ENCODE results near the gene PSMA3.

The PSMA3 gene

DNA sequence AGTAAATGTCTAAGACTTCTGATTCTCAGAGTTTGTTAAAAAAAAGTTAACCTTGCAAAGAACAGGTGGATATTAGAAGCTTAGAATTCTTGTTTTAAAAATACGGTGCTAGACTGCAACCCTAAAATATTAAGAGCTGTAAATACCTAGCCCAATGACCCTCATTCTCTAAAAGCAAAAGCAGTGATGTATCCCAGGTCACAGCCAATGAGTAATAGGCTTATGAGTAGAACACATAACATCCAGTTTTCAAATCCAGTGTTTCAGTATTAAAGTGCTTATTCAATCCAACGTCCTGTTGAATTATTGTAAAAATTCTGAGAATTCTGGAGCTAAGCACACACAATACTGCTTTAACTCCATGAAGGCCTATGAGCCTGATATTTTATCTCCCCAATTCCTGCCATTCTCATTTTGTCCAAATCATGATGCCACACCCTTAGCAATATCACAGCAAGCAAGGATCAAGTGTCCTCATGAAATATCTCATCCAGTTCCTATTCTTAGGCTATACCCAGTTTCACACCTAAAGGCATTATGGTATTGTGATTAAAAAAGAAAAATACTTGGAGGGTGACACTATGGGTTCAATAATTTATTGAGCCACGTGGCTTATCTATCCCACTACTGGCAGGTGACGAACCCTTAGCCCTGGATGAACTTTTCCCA, 38.4 kb downstream of the PSMA3 start:
- H3K27me3 Mint-ChIP-seq: no peaks in the 10 kb centered on the region
- H3K4me1 Mint-ChIP-seq (ENCODE audit: low read depth): peaks cover 63% of the 10 kb centered on the region
- no peak overlapping the region for H3K4me3 Mint-ChIP-seq
- peaks cover 83% of the 10 kb centered on the region for H3K36me3 Mint-ChIP-seq (ENCODE audit: low read depth)
- no peaks in the 10 kb centered on the region for H3K9me3 Mint-ChIP-seq
- peak overlapping the region; percentile 91 for H3K27ac Mint-ChIP-seq

DNA sequence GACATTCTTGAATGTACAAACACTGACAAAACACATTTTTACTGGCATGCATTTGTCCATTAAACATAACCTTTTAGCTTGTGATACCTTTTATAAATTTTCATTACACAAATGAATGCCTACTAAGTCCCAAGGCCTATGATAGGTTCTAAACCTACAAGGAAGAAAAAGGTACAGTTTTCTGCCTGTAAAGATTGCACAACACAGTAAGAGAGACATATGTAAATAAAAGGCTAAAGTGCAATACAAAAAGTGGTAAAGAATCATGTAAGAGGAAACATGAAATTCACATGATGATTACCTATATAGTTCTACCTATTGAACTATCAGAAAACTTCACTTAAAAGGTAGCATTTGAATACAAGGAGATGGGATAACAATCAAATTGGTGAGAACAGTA, 39.1 kb downstream of the PSMA3 start:
- H3K9me3 Mint-ChIP-seq: no peaks in the 10 kb centered on the region
- peaks cover 83% of the 10 kb centered on the region for H3K36me3 Mint-ChIP-seq (ENCODE audit: low read depth)
- H3K4me3 Mint-ChIP-seq: no peak overlapping the region
- H3K27ac Mint-ChIP-seq: no peak overlapping the region
- H3K4me1 Mint-ChIP-seq (ENCODE audit: low read depth): peaks cover 68% of the 10 kb centered on the region
- H3K27me3 Mint-ChIP-seq: no peaks in the 10 kb centered on the region

DNA sequence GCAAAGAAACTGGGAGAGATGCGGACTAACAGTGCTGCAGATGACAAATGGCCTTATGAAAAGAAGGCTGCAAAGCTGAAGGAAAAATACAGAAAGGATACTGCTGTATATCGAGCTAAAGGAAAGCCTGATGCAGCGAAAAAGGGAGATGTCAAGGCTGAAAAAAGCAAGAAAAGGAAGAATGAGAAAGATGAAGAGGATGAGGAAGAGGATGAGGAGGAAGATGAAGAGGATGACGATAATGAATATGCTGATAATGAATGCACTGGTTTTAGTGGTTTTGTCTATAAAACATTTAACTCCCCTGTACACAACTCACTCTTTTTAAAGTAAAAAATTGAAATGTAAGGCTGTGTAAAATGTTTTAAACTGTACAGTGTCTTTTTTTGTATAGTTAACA, 40.5 kb downstream of the PSMA3 start:
- Mint-ChIP-seq H3K27ac (peak overlapping the region; percentile 66), H3K36me3 (ENCODE audit: low read depth) (peaks cover 84% of the 10 kb centered on the region), H3K9me3 (no peaks in the 10 kb centered on the region), H3K27me3 (no peaks in the 10 kb centered on the region), H3K4me1 (ENCODE audit: low read depth) (peaks cover 72% of the 10 kb centered on the region), H3K4me3 (no peak overlapping the region)

DNA sequence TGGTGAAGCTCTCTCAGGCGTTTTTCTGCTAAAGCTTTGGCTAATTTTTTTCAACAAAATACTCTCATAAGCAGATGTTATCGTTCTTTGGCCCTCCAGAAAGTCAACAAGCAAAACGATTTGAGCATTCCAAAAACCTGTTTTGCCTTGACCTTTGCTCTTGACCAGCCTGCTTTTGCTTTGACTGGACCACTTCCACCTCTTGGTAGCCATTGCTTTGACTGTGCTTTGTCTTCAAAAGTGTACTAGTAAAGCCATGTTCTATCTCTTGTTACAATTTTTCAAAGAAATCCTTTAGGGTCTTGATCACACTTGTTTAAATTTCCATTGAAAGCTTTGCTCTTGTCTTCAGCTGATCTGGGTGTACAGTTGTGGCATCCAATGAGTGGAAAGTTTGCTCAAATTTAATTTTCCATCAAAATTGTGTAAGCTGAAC, 43.0 kb downstream of the PSMA3 start:
- Mint-ChIP-seq H3K4me3 (no peak overlapping the region), H3K27me3 (no peaks in the 10 kb centered on the region), H3K4me1 (ENCODE audit: low read depth) (peaks cover 58% of the 10 kb centered on the region), H3K9me3 (no peaks in the 10 kb centered on the region), H3K27ac (peak overlapping the region; percentile 47), H3K36me3 (ENCODE audit: low read depth) (peaks cover 77% of the 10 kb centered on the region)

DNA sequence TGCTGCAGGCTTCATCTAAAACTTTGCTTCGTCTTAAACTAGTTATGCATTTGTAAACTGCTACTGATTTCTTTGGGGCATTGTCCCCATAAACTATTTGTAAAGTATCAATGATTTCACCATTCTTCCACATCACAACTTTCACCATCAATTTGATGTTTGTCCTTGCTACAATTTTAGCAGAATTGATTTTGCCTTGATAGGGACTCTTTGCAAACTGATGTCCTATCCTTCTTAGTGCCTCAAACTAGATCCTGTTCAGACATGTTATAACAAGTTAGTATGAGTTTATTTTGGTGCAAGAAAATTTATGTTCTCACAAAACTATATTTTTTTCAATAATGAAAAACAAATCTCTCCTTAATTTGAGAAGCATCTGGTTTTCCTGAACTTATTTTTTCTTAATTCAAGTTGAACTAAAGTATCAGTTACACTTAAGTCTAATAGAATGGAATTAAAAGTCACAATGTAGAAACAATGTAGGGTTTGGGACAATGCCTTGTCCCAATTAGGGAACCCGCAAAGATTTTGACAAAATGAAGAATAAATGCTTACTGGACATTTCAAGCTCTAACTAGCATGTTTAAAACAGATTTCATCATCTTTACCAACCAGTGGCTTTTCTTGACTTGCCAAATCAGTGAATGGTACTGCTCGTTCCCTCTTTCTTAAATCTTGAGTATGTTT, 43.6 kb downstream of the PSMA3 start:
- H3K27me3 Mint-ChIP-seq: no peaks in the 10 kb centered on the region
- peak overlapping the region; percentile 70 for H3K27ac Mint-ChIP-seq
- H3K36me3 Mint-ChIP-seq (ENCODE audit: low read depth): peaks cover 78% of the 10 kb centered on the region
- H3K9me3 Mint-ChIP-seq: no peaks in the 10 kb centered on the region
- H3K4me3 Mint-ChIP-seq: no peak overlapping the region
- H3K4me1 Mint-ChIP-seq (ENCODE audit: low read depth): peaks cover 58% of the 10 kb centered on the region

DNA sequence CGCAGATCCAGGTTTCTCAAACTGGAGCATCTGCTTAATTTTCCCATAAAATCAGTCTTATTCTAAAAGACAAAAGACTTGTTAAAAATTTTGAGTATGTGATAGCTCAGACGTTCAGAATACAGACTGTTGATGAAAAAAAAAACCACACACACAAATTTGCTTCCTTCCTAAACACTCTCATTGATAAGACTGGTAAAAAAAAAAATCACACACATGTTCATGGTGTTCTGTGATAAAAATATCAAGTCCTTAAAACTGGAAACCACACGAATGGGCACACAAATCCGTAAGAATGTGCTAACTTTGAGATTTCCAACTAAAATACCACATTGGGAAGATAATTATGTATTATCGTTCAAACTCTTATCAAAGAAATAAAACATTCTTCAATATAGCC, 47.0 kb downstream of the PSMA3 start:
- Mint-ChIP-seq H3K36me3 (ENCODE audit: low read depth) (peaks cover 81% of the 10 kb centered on the region), H3K4me1 (ENCODE audit: low read depth) (peaks cover 70% of the 10 kb centered on the region), H3K4me3 (no peak overlapping the region), H3K27ac (no peak overlapping the region), H3K9me3 (no peaks in the 10 kb centered on the region), H3K27me3 (no peaks in the 10 kb centered on the region)

DNA sequence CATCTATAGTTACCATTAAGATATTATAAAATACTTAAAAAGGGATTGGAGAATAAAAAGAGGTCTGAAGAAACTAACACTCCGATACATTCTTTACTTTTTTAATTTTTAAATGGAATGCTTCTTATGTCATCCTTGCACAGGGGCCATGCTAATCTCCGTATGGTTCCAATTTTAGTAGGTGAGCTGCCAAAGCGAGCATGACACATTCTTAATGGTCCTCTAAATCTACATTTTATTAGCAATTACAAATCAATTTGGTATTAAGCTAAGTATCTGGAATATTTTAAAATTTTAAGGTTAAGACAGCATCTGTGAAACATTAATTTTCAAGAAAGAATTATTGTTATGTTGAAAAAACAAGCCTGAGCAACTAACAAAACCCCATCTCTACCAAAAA, 47.5 kb downstream of the PSMA3 start:
- Mint-ChIP-seq H3K27me3 (no peaks in the 10 kb centered on the region), H3K4me3 (no peak overlapping the region), H3K4me1 (ENCODE audit: low read depth) (peaks cover 72% of the 10 kb centered on the region), H3K9me3 (no peaks in the 10 kb centered on the region), H3K36me3 (ENCODE audit: low read depth) (peaks cover 84% of the 10 kb centered on the region), H3K27ac (no peak overlapping the region)

DNA sequence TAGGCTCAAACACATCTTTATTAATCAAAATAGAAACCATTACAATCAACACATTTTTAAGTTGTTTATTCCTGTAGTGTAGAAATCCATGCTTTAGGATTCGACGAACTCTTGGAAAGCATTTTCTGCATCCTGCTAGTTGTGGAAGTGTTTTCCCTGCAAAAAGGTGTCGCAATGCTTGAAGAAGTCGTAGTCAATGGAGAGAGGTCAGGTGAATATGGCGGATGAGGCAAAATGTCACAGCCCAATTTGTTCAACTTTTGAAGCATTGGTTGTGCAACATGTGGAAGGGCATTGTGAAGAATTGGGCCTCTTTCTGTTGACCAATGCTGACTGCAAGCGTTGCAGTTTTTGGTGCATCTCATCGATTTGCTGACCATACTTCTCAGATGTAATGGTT, 49.6 kb downstream of the PSMA3 start:
- peaks cover 64% of the 10 kb centered on the region for H3K36me3 Mint-ChIP-seq (ENCODE audit: low read depth)
- no peaks in the 10 kb centered on the region for H3K27me3 Mint-ChIP-seq
- no peaks in the 10 kb centered on the region for H3K9me3 Mint-ChIP-seq
- H3K4me3 Mint-ChIP-seq: peak overlapping the region; percentile 2
- H3K27ac Mint-ChIP-seq: peak overlapping the region; percentile 22
- H3K4me1 Mint-ChIP-seq (ENCODE audit: low read depth): peaks cover 54% of the 10 kb centered on the region

DNA sequence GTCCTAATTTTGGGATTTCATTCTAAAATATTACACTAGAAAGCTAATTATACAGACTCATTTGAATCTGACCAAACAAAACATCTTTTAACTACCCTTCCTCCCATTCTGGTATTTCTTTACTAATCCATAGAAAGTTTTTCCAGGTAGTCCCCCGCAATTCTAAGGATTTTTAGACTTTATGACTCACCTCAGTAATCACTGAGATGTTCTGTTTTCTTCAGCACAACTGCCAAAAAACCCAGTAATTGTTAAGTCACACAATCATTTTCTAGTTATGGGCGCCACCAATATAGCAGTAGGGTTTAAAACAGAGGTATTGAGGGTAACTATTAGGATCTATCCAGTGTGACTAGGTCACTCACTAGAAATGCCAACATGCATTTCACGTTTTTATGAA, 52.1 kb downstream of the PSMA3 start:
- Mint-ChIP-seq H3K27ac (no peak overlapping the region), H3K4me3 (no peak overlapping the region), H3K4me1 (ENCODE audit: low read depth) (peaks cover 52% of the 10 kb centered on the region), H3K9me3 (no peaks in the 10 kb centered on the region), H3K36me3 (ENCODE audit: low read depth) (peaks cover 49% of the 10 kb centered on the region), H3K27me3 (no peaks in the 10 kb centered on the region)

DNA sequence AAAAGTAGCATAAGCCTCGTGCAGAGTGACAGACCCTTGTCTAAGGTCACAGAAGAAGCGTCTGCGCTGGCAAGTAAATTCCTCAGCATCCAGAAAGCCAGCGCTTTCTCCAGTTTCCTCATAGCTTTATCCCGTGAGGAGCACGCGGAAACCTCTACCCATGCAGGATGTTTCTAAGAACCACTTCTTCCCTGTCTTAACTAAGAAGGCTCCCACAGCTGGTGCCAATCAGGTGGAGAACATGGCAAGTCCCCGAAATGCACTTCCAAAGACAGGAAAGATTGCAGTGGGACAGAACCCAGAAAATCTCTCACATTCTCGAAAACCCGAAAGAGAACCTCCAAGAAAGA, 52.7 kb downstream of the PSMA3 start:
- Mint-ChIP-seq H3K36me3 (ENCODE audit: low read depth) (peaks cover 47% of the 10 kb centered on the region), H3K27ac (no peak overlapping the region), H3K9me3 (no peaks in the 10 kb centered on the region), H3K4me1 (ENCODE audit: low read depth) (peaks cover 50% of the 10 kb centered on the region), H3K4me3 (no peak overlapping the region), H3K27me3 (no peaks in the 10 kb centered on the region)

DNA sequence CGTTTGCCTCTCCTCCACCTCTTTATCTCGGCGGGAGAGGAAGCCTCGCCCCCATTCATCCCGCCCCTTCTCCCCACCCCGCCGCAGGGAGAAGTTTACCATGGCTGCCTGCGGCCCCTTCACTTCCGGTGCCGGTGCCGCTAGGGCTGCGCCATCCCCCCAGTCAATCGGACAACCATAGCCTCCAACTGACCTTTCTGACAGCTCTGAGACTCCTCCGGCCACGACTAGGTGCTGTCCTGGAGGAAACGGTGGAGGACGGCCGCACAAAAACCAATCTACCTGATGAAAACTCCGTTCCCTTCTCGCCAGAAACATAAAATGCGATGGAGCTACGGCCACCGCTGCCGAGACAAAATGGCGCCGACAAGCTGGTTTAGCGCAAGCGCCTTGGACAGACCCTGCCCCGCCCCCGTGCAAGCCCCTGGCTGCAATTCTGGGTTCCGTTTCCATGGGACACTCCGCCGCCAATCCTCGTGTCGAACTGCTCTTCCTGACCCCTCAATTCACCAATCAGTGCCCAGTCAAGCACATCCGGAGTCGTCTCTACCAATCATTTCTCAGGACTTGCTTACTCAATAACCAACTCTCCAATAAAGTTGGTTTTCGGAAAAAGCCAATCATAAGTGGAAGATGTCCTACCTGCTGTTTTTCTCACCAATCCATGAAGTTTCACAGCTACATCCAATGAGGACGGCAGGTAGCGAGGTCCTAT, 53.3 kb downstream of the PSMA3 start:
- Mint-ChIP-seq H3K27ac (no peak overlapping the region), H3K9me3 (no peaks in the 10 kb centered on the region), H3K27me3 (no peaks in the 10 kb centered on the region), H3K36me3 (ENCODE audit: low read depth) (peaks cover 46% of the 10 kb centered on the region), H3K4me3 (no peak overlapping the region), H3K4me1 (ENCODE audit: low read depth) (peaks cover 45% of the 10 kb centered on the region)

DNA sequence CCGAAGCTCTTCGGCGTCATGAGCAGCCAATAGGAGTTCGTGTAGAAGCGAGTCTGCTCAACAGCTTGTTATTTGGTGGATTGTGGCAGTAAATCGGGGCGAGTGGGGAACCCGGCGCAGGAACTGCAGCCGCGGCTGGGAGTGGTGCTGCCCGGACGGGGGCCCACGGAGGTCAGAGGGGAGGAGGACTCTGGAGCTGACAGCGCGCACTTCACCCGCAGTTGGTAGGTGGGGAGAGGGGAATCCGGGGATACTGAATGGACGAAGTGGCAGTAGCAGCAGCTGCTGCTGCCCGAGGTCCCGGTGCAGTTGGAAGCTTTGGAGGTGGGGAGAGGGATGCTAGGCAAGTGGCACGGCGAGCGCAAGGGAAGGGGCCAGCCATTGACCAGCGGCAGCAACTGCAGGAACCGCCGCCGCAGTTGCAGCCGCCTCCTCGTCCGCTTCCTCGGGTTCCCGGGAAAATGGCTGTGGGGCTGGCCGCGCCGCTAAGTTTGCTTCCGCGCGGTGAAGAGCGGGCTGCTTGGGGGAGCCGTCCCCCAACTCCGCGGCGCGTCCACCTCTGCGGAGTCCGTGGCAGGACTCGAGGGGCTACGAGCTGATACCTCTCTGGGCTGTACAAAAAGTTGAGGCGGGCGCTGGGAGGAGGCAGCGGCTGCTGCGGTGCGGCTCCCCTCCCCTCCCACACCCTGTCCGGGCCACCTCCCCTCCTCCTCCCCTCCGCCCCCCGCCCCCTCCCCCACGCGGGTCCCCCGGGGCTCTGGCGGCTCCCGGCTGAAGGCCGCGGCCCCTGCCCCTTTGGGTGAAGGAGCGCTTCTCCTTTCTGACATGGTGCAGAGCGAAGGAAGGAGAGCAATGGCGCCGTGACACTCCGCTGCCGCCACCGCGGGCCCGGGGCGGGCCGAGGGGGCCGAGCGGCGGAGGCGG, 54.1 kb downstream of the PSMA3 start, which contains the start of gene ARID4A:
Gene ARID4A, plus strand, starts transcription at position 79 of the 924 bp plus-strand sequence. CDS start 1,300 bp downstream, outside the sequence.
- Mint-ChIP-seq H3K4me1 (ENCODE audit: low read depth) (peaks cover 41% of the 10 kb centered on the region), H3K9me3 (no peaks in the 10 kb centered on the region), H3K27ac (no peak within 1 kb of the TSS), H3K4me3 (peak within 1 kb of the TSS; percentile 99), H3K27me3 (no peaks in the 10 kb centered on the region), H3K36me3 (ENCODE audit: low read depth) (peaks cover 43% of the 10 kb centered on the region)

DNA sequence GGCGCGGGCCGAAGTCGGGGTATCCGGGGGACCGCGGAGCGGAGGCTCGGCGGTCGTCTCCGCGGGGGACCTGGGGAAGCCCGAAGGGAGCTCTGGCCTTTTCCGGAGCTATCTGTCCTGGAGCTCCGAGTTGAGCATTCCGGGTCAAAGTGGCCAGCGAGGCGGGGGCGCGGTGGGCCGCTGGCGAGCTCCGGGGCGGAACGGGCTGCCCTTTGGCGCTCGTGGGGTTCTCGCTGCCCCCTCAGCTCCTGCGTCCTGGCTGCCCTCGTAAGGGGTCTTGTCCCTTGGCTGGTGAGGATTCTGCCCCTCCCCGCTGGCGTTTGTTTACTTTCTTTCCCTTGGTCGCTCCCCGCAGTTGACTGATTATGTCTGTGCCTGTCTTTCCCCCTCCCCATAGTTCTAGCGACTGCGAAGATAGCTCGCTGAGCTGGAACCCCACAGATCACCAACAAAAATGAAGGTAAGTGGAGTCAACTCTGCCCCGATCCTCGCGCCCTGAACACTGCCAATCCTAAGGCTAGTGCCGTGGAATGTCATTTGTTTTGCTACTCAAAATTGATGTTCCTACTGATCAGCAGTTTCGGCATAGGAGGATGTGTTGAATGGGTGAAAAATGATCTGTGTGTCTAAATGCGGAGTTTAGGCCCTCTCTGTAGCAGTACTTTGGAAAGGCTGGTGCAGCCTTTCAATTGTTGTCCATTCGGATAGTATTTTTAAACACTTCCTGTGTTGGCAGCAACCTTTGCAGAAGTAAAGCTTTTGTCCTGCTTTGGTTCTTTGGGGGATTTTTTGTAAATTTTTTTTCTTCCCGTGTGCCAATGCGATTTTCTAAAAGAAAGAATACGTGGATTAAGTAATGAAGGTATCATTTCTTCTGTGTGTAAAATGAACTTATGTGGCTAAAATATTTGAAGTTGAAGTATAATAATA, 55.0 kb downstream of the PSMA3 start:
- Mint-ChIP-seq H3K4me1 (ENCODE audit: low read depth) (peaks cover 34% of the 10 kb centered on the region), H3K27me3 (no peaks in the 10 kb centered on the region), H3K27ac (peak overlapping the region; percentile 97), H3K36me3 (ENCODE audit: low read depth) (peaks cover 34% of the 10 kb centered on the region), H3K9me3 (no peaks in the 10 kb centered on the region), H3K4me3 (peak overlapping the region; percentile 99)

DNA sequence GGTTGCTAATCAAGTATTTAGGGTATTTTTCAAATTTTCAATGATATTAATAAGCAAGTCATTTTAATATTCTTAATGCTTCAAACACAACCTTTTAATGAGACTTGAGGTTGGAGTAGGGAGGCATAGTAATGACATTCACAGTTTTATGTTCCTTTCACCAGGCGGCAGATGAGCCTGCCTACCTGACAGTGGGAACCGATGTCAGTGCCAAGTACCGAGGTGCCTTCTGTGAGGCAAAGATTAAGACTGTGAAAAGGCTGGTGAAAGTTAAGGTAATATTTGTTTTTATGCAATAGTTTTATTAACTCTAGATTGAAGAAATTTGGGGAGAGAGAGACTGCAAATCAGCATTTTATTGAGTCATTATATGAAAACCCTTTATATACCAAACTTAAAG, 56.8 kb downstream of the PSMA3 start:
- Mint-ChIP-seq H3K27ac (no peak overlapping the region), H3K9me3 (no peaks in the 10 kb centered on the region), H3K27me3 (no peaks in the 10 kb centered on the region), H3K36me3 (ENCODE audit: low read depth) (peaks cover 35% of the 10 kb centered on the region), H3K4me3 (no peak overlapping the region), H3K4me1 (ENCODE audit: low read depth) (peaks cover 21% of the 10 kb centered on the region)

Data from stimulated activated naive CD8-positive, alpha-beta T cell treated with anti-CD3 and anti-CD28 coated beads, Interleukin-15, Interleukin-2, amounts not matched to agents 100 ng/mL and 50 ng/mL, for 24 hours (primary cell).